Stimulated activated CD4-positive, alpha-beta T cell treated with anti-CD3 and anti-CD28 coated beads, Interleukin-12 subunit alpha, Interleukin-12 subunit beta, amount 100 ng/mL, for 4 hours (primary cell): ENCODE results near the gene TRIM62.

Experiments
- DNase-seq: peaks from one replicate; pipeline ENCODE4 v3.0.0-alpha.2; 2020

The TRIM62 gene

DNA sequence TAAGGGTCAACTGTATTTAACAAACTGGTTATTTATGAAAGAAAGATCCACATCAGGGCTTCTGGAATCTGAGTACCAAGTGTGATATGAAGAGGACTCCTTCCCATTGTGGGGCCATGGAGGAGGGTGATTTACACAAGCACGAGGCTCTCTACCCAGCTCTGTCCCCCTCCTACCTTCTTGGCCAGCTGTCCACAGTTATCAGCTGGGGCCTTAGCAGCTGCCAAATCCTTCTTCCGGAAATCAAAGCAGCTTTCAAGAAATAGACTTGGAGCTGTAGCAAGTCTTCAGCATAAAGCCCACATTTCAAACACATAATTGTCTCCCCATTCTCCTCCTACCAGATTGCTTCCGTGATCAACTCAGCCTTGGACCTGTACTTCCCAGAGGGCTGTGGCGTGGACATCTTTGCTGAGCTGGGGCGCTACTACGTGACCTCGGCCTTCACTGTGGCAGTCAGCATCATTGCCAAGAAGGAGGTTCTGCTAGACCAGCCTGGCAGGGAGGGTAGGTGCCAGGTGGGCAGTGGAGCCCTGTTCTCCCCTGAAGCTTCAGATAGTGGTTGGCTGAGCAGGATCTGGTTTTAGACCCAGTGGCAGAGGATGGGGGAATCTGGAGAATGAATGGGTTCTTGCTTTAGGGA, 85.4 kb downstream of the TRIM62 start:
- DNase-seq: no peak
